K562 (cell line): ENCODE results near the gene USH2A.

Experiments
- CHD2 ChIP-seq: IDR thresholded peaks from 2 replicates; pipeline ENCODE4 v1.6.1; 2011; ENCODE audit warnings: low read depth, low read length
- CREB5 ChIP-seq: fragments of 250-450 bp; sonication (Bioruptor Pico); IDR thresholded peaks from 2 replicates; pipeline ENCODE4 v1.5.0; 2020; ENCODE audit warnings: mild to moderate bottlenecking
- CTCF ChIP-seq, 3 experiments: IDR thresholded peaks in 2 of 3; conservative IDR thresholded peaks in 1 of 3; 2 replicates each; pipeline ENCODE4 v1.5.1; 2011 to 2012; ENCODE audit warnings: low read length in 3 of 3, mild to moderate bottlenecking in 3 of 3, control low read depth in 2 of 3, improper control_type of control experiment in 1 of 3, inconsistent platforms in 1 of 3, low read depth in 1 of 3, mixed read lengths in 1 of 3, moderate library complexity in 1 of 3; ENCODE audit not compliant: insufficient read depth in 2 of 3
- EGR1 ChIP-seq: fragments of 450-650 bp; conservative IDR thresholded peaks from 2 replicates; pipeline ENCODE4 v1.6.1; 2017; ENCODE audit warnings: mild to moderate bottlenecking
- FOXK1 ChIP-seq: sonication (generic); formaldehyde crosslinking; IDR thresholded peaks from 2 replicates; pipeline ENCODE4 v1.8.0; 2022; ENCODE audit warnings: missing genetic modification reagents, mild to moderate bottlenecking, borderline replicate concordance
- IRF9 ChIP-seq: fragments of 450-650 bp; IDR thresholded peaks from 2 replicates; pipeline ENCODE4 v1.6.1; 2016; ENCODE audit warnings: missing biosample characterization, missing genetic modification characterization
- PBX2 ChIP-seq, 2 experiments: IDR thresholded peaks in 1 of 2; conservative IDR thresholded peaks in 1 of 2; 2 replicates each; pipeline ENCODE4 v1.6.1; 2016; ENCODE audit warnings: low read depth in 2 of 2, mild to moderate bottlenecking in 1 of 2, missing compliant biosample characterization in 1 of 2, missing genetic modification characterization in 1 of 2, moderate library complexity in 1 of 2
- REST ChIP-seq, 2 experiments: fragments of 450-650 bp; formaldehyde crosslinking in 1 of 2; IDR thresholded peaks; 2 replicates each; pipeline versions ENCODE4 v1.4.0 to v1.6.1; 2014 to 2020; ENCODE audit warnings: mild to moderate bottlenecking in 2 of 2, borderline replicate concordance in 1 of 2, low read depth in 1 of 2
- TRIM28 ChIP-seq: fragments of 450-650 bp; IDR thresholded peaks from 2 replicates; pipeline ENCODE4 v1.6.1; 2017
- ZNF232 ChIP-seq: sonication (generic); formaldehyde crosslinking; IDR thresholded peaks from 2 replicates; pipeline ENCODE4 v1.8.0; 2022; ENCODE audit warnings: mild to moderate bottlenecking, missing genetic modification reagents
- ZNF398 ChIP-seq: fragments of 250-450 bp; sonication (Bioruptor Pico); IDR thresholded peaks from 2 replicates; pipeline ENCODE4 v1.8.0; 2021; ENCODE audit warnings: moderate library complexity, mild to moderate bottlenecking, inconsistent platforms

- TF ChIP-seq REST (IDR thresholded peaks at IDR 0.05; ENCODE audit: borderline replicate concordance) (no peak), REST (CRISPR knock-in tag; IDR thresholded peaks at IDR 0.05; ENCODE audit: low read depth) (no peak), ZNF232 (CRISPR knock-in tag) (no peak), IRF9 (tag) (no peak), FOXK1 (no peak), CREB5 (no peak), ZNF398 (CRISPR knock-in tag) (no peak), EGR1 (no peak), TRIM28 (no peak), CTCF (IDR thresholded peaks at IDR 0.05 in 2 of 3, conservative IDR thresholded peaks at IDR 0.05 in 1 of 3; ENCODE audit: insufficient read depth in 2 of 3, low read depth in 1 of 3, low read length in 3 of 3) (no peak), CHD2 (no peak), PBX2 (CRISPR knock-in tag; IDR thresholded peaks at IDR 0.05; ENCODE audit: low read depth) (no peak), PBX2 (tag; conservative IDR thresholded peaks at IDR 0.05; ENCODE audit: low read depth) (no peak)
Observed at GRCh38 chr1:215844266-215844665, 579.0 kb downstream of the USH2A start.
